ENCODE measurements around the gene NTRK3. TPM values are rescaled to one million over a fixed set of nuclear protein-coding genes. Genes with fewer than 3 reads are reported as not detected.

Gene NTRK3
- total and polyA plus RNA-seq, 2 of the 13 experiments (the other 11 are each of a cell fraction or from before 2014, with no cell fraction given) = not detected

DNA sequence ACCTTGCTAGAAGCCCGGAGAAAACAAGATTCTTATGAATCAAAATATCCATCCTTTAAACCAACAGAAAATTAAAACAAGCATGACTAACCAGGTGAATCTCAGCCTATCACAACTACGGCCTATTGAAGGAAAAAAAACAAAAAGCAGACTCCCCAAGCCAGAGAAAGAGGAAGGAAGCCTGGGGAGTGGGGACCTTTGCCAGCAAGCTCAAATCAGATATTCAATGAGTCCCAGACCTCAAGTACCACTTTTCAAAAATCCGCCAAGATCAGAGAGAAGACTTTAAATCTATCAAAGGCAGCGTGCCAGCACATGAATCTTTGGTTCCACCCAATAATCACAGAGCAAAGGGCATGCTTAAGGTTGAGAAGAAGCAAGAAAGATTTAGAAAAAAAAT, 253.8 kb downstream of the NTRK3 start:
- no peak overlapping the region for H3K4me2 ChIP-seq (ENCODE audit: low read depth, low read length)
- in situ Hi-C loops (cut with HindIII; ENCODE audit: extremely low pct_ligation_motif_present, low pct_unique_long_range_greater_than_20kb) (no loop called here), intact Hi-C loops (cut with micrococcal nuclease; ENCODE audit: unreplicated experiment) (no loop called here)
- WGBS (ENCODE audit: low lambda C conversion rate) = 0% methylated on average over 4 of the region's 4 CpGs
- no peak for ATAC-seq
- DNase-seq (ENCODE audit: low spot score) = no peak
- no peaks in the 10 kb centered on the region for H3K36me3 ChIP-seq (replicated peaks in 1 of 2; ENCODE audit: control insufficient read depth in 1 of 2, insufficient read depth in 2 of 2, low read length in 2 of 2)
- no peaks in the 10 kb centered on the region for H4K20me1 ChIP-seq (ENCODE audit: insufficient read depth, low read length)
- no peak overlapping the region for H2AFZ ChIP-seq (ENCODE audit: low read length)
- ChIA-PET POLR2A (no interaction called here), CTCF (ENCODE audit: low intra/inter-chr PET ratio, low total read pairs) (no interaction called here)
- H3K9me3 ChIP-seq (ENCODE audit: low read length) = peaks cover 40% of the 10 kb centered on the region
- H3K9ac ChIP-seq (ENCODE audit: insufficient read depth, low read depth, low read length) = no peak overlapping the region
- no peaks in the 10 kb centered on the region for H3K79me2 ChIP-seq (ENCODE audit: insufficient read depth, low read length)
- no peak overlapping the region for H3K27ac ChIP-seq (ENCODE audit: extremely low read length, insufficient read depth, low read length)
- no peaks in the 10 kb centered on the region for H3K4me1 ChIP-seq (ENCODE audit: insufficient read depth, low read length)
- no peak overlapping the region for H3K4me3 ChIP-seq (replicated peaks in 1 of 3; ENCODE audit: insufficient read depth in 1 of 3, low read depth in 2 of 3, low read length in 3 of 3)
- no TSS peak for BruUV-seq (replicated peaks)
- no peak for FAIRE-seq
- no peaks in the 10 kb centered on the region for H3K27me3 ChIP-seq (ENCODE audit: control insufficient read depth in 1 of 2, insufficient read depth in 2 of 2, low read length in 2 of 2)
- TF ChIP-seq FOSL1 (CRISPR knock-in tag; IDR thresholded peaks at IDR 0.05; ENCODE audit: borderline replicate concordance) (no peak), ZNF441 (CRISPR knock-in tag; IDR thresholded peaks at IDR 0.05; ENCODE audit: borderline replicate concordance) (no peak), ZNF543 (CRISPR knock-in tag; IDR thresholded peaks at IDR 0.05) (no peak), MAFG (CRISPR knock-in tag; IDR thresholded peaks at IDR 0.05) (no peak), DR1 (CRISPR knock-in tag; IDR thresholded peaks at IDR 0.05) (no peak), FOXM1 (CRISPR knock-in tag; IDR thresholded peaks at IDR 0.05) (no peak), ZNF496 (CRISPR knock-in tag; IDR thresholded peaks at IDR 0.05; ENCODE audit: insufficient replicate concordance) (no peak), SUZ12 (IDR thresholded peaks at IDR 0.05; ENCODE audit: low read depth, low read length) (no peak), KDM1A (CRISPR knock-in tag; IDR thresholded peaks at IDR 0.05) (no peak), ZNF333 (CRISPR knock-in tag; IDR thresholded peaks at IDR 0.05; ENCODE audit: borderline replicate concordance) (no peak), GATAD2A (CRISPR knock-in tag; IDR thresholded peaks at IDR 0.05) (no peak), EHMT2 (IDR thresholded peaks at IDR 0.05; ENCODE audit: borderline replicate concordance, low read depth, low read length) (no peak), SMARCC2 (IDR thresholded peaks at IDR 0.05) (no peak), ZNF615 (CRISPR knock-in tag; IDR thresholded peaks at IDR 0.05; ENCODE audit: borderline replicate concordance) (no peak)
- TF ChIP-seq, protein P1, sequence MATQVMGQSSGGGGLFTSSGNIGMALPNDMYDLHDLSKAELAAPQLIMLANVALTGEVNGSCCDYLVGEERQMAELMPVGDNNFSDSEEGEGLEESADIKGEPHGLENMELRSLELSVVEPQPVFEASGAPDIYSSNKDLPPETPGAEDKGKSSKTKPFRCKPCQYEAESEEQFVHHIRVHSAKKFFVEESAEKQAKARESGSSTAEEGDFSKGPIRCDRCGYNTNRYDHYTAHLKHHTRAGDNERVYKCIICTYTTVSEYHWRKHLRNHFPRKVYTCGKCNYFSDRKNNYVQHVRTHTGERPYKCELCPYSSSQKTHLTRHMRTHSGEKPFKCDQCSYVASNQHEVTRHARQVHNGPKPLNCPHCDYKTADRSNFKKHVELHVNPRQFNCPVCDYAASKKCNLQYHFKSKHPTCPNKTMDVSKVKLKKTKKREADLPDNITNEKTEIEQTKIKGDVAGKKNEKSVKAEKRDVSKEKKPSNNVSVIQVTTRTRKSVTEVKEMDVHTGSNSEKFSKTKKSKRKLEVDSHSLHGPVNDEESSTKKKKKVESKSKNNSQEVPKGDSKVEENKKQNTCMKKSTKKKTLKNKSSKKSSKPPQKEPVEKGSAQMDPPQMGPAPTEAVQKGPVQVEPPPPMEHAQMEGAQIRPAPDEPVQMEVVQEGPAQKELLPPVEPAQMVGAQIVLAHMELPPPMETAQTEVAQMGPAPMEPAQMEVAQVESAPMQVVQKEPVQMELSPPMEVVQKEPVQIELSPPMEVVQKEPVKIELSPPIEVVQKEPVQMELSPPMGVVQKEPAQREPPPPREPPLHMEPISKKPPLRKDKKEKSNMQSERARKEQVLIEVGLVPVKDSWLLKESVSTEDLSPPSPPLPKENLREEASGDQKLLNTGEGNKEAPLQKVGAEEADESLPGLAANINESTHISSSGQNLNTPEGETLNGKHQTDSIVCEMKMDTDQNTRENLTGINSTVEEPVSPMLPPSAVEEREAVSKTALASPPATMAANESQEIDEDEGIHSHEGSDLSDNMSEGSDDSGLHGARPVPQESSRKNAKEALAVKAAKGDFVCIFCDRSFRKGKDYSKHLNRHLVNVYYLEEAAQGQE (IDR thresholded peaks at IDR 0.05; ENCODE audit: borderline replicate concordance in 1 of 2, low read depth in 1 of 2, low read length in 2 of 2) = no peak
- TF ChIP-seq, protein P2, sequence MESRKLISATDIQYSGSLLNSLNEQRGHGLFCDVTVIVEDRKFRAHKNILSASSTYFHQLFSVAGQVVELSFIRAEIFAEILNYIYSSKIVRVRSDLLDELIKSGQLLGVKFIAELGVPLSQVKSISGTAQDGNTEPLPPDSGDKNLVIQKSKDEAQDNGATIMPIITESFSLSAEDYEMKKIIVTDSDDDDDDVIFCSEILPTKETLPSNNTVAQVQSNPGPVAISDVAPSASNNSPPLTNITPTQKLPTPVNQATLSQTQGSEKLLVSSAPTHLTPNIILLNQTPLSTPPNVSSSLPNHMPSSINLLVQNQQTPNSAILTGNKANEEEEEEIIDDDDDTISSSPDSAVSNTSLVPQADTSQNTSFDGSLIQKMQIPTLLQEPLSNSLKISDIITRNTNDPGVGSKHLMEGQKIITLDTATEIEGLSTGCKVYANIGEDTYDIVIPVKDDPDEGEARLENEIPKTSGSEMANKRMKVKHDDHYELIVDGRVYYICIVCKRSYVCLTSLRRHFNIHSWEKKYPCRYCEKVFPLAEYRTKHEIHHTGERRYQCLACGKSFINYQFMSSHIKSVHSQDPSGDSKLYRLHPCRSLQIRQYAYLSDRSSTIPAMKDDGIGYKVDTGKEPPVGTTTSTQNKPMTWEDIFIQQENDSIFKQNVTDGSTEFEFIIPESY (CRISPR knock-in tag; IDR thresholded peaks at IDR 0.05) = no peak
- TF ChIP-seq, protein P3, sequence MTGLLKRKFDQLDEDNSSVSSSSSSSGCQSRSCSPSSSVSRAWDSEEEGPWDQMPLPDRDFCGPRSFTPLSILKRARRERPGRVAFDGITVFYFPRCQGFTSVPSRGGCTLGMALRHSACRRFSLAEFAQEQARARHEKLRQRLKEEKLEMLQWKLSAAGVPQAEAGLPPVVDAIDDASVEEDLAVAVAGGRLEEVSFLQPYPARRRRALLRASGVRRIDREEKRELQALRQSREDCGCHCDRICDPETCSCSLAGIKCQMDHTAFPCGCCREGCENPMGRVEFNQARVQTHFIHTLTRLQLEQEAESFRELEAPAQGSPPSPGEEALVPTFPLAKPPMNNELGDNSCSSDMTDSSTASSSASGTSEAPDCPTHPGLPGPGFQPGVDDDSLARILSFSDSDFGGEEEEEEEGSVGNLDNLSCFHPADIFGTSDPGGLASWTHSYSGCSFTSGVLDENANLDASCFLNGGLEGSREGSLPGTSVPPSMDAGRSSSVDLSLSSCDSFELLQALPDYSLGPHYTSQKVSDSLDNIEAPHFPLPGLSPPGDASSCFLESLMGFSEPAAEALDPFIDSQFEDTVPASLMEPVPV (CRISPR knock-in tag; IDR thresholded peaks at IDR 0.05) = no peak
- TF ChIP-seq, protein P4, sequence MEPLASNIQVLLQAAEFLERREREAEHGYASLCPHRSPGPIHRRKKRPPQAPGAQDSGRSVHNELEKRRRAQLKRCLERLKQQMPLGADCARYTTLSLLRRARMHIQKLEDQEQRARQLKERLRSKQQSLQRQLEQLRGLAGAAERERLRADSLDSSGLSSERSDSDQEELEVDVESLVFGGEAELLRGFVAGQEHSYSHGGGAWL (CRISPR knock-in tag; IDR thresholded peaks at IDR 0.05) = no peak
